HCT116 (cell line): ENCODE measurements around the gene TRIM39. TPM values are rescaled to one million over a fixed set of nuclear protein-coding genes. Genes with fewer than 3 reads are reported as not detected.

ENCODE experiments used
- ATAC-seq: fragments of 200-7000 bp; cut with Tn5 transposase; 2 replicates; pipeline ENCODE4 v1.9.1; 2020; ENCODE audit warnings: mild to moderate bottlenecking, moderate library complexity
- BruUV-seq: library from RNA; stranded (reverse); fragments of 400-500 nt; replicated peaks from 2 replicates; lab custom pipeline; 2021; lab: Mats Ljungman, UMichigan
- CTCF ChIA-PET: fragments of 300-600 bp; sonication (Branson Sonifier 250); formaldehyde crosslinking; loops from one replicate; lab custom pipeline; 2021; ENCODE audit warnings: antibody characterized with exemption; lab: Charles Lee
- POLR2A ChIA-PET: fragments of 300-600, 350-600 bp; sonication (Branson Sonifier 250); formaldehyde crosslinking; loops from one replicate; lab custom pipeline; 2021; ENCODE audit warnings: antibody characterized with exemption; lab: Charles Lee
- RAD21 ChIA-PET, 2 experiments: fragments of 300-600 bp; sonication (Branson Sonifier 250); formaldehyde crosslinking; loops; one replicate each; lab custom pipeline; 2023; ENCODE audit warnings: low total read pairs in 2 of 2; ENCODE audit not compliant: uncharacterized antibody in 2 of 2, unreplicated experiment in 2 of 2, low non-redundant PET in 1 of 2; lab: Charles Lee
- DNase-seq: peaks from one replicate; pipeline ENCODE4 v3.0.0-alpha.2; 2010; ENCODE audit warnings: low read depth, low spot score
- H2AFZ ChIP-seq: fragments of 200-600 bp; shearing (Covaris generic), sonication (generic); 2 replicates; pipeline ENCODE4 v1.6.1; 2017; ENCODE audit warnings: low read depth, mixed run types, mixed read lengths, antibody characterized with exemption, low read length; ENCODE audit not compliant: poor library complexity, severe bottlenecking
- H3K27ac ChIP-seq: 2 replicates; pipeline ENCODE4 v1.5.1; 2012; ENCODE audit warnings: low read depth, low read length
- H3K27me3 ChIP-seq: fragments of 200-600 bp; sonication (generic); 2 replicates; pipeline ENCODE4 v1.6.1; 2016; ENCODE audit warnings: mixed run types, low read length, mixed read lengths; ENCODE audit not compliant: insufficient read depth
- H3K36me3 ChIP-seq, 2 experiments: fragments of 200-500 bp in 1 of 2; fragments of 200-600 bp in 1 of 2; sonication (Bioruptor generic) in 1 of 2; sonication (generic) in 1 of 2; 2 replicates each; pipeline versions ENCODE4 v1.5.1 to v1.6.1; 2014 to 2016; ENCODE audit warnings: low read length in 2 of 2, inconsistent platforms in 1 of 2, mixed read lengths in 1 of 2, mixed run types in 1 of 2; ENCODE audit not compliant: insufficient read depth in 2 of 2, control insufficient read depth in 1 of 2
- H3K4me1 ChIP-seq, 2 experiments: fragments of 200-600 bp in 1 of 2; sonication (generic) in 1 of 2; 2 replicates each; pipeline versions ENCODE4 v1.5.1 to v1.6.1; 2012 to 2017; ENCODE audit warnings: low read length in 2 of 2, inconsistent platforms in 1 of 2, mild to moderate bottlenecking in 1 of 2, mixed read lengths in 1 of 2, mixed run types in 1 of 2, moderate library complexity in 1 of 2; ENCODE audit not compliant: insufficient read depth in 2 of 2, control insufficient read depth in 1 of 2
- H3K4me2 ChIP-seq: fragments of 200-600 bp; sonication (generic); 2 replicates; pipeline ENCODE4 v1.6.1; 2017; ENCODE audit warnings: mixed run types, low read length, mixed read lengths
- H3K4me3 ChIP-seq, 2 experiments: fragments of 200-600 bp in 1 of 2; sonication (generic) in 1 of 2; replicated peaks in 1 of 2; 2 replicates each; pipeline ENCODE4 v1.5.1; 2011 to 2016; ENCODE audit warnings: low read length in 2 of 2, control low read depth in 1 of 2, low read depth in 1 of 2, mild to moderate bottlenecking in 1 of 2, mixed read lengths in 1 of 2, mixed run types in 1 of 2
- H3K79me2 ChIP-seq: fragments of 200-600 bp; sonication (generic); 2 replicates; pipeline ENCODE4 v1.6.1; 2017; ENCODE audit warnings: mild to moderate bottlenecking, mixed run types, low read length, moderate library complexity, mixed read lengths; ENCODE audit not compliant: insufficient read depth
- H3K9ac ChIP-seq: fragments of 200-600 bp; sonication (generic); 2 replicates; pipeline ENCODE4 v1.6.1; 2016; ENCODE audit warnings: low read length, mixed read lengths
- H3K9me2 ChIP-seq: fragments of 200-600 bp; sonication (generic), shearing (Covaris generic); 2 replicates; pipeline ENCODE4 v1.6.1; 2017; ENCODE audit warnings: mixed run types, mild to moderate bottlenecking, moderate library complexity; ENCODE audit not compliant: insufficient read depth
- H3K9me3 ChIP-seq, 2 experiments: fragments of 200-500 bp in 1 of 2; fragments of 200-600 bp in 1 of 2; sonication (Bioruptor generic) in 1 of 2; sonication (generic) in 1 of 2; 2 replicates each; pipeline ENCODE4 v1.6.1; 2014 to 2017; ENCODE audit warnings: low read length in 2 of 2, mixed read lengths in 2 of 2, inconsistent platforms in 1 of 2, low read depth in 1 of 2, mild to moderate bottlenecking in 1 of 2, mixed run types in 1 of 2, moderate library complexity in 1 of 2; ENCODE audit not compliant: control insufficient read depth in 1 of 2, insufficient read depth in 1 of 2
- H4K20me1 ChIP-seq: fragments of 200-600 bp; sonication (generic), shearing (Covaris generic); 2 replicates; pipeline ENCODE4 v1.6.1; 2017; ENCODE audit warnings: mixed run types, mild to moderate bottlenecking, moderate library complexity; ENCODE audit not compliant: insufficient read depth
- CBX3 ChIP-seq: IDR thresholded peaks from 2 replicates; pipeline ENCODE4 v1.6.1; 2012; ENCODE audit warnings: low read depth
- EZH2 ChIP-seq: fragments of 200-600 bp; sonication (generic); IDR thresholded peaks from 2 replicates; pipeline ENCODE4 v1.6.1; 2017; ENCODE audit warnings: antibody characterized with exemption, mixed run types
- SRF ChIP-seq: IDR thresholded peaks from 2 replicates; pipeline ENCODE4 v1.6.1; 2012; ENCODE audit warnings: low read depth
- ZFX ChIP-seq: fragments of 450-650 bp; IDR thresholded peaks from 2 replicates; pipeline ENCODE4 v1.6.1; 2017
- intact Hi-C: fragments of 100-400 bp; cut with micrococcal nuclease; formaldehyde crosslinking; loops from 2 replicates; pipeline ENCODE4 v1.10.0; 2022
- total RNA-seq: library from RNA; stranded (reverse); gene quantifications from one replicate; pipeline ENCODE4 v1.2.1, GENCODE V29; 2021; ENCODE audit not compliant: unreplicated experiment

TRIM39 gene
- total RNA-seq, 1 experiment from 2014 or later, result 11.2 TPM

DNA sequence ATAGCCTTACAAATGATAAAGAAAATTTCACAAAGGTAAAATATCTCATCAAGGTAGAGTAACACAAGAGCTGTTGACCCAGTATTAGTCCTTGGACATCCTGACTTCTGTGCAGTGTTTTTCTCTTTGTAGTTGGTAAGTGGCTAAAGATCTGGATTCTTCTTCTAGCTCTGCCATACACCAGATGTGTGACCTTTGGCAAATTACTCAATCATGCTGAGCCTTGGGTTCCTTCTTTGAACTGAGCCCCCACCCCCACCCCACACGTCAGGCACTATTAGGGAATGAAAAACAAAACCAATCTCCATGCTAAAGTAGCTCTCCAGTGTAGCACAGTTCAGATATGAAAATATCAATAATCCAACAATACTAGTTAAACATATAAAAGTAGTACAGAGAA lies 15.1 kb upstream of the TRIM39 start:
- POLR2A ChIA-PET, result no interaction called here
- intact Hi-C loops, result no loop called here
- RAD21 ChIA-PET, result no interaction called here
- DNase-seq (no peak), ATAC-seq (no peak)
- no peak for TF ChIP-seq CBX3
- Histone ChIP-seq H3K4me3 (no peak overlapping the region), H3K9me3 (no peaks in the 10 kb centered on the region), H3K4me2 (no peak overlapping the region), H4K20me1 (peaks cover 5% of the 10 kb centered on the region; the same call in 1 of the 2 replicates), H3K4me1 (no peaks in the 10 kb centered on the region), H2AFZ (no peak overlapping the region), H3K79me2 (peaks cover 96% of the 10 kb centered on the region), H3K9ac (no peak overlapping the region), H3K27ac (no peak overlapping the region), H3K9me2 (no peaks in the 10 kb centered on the region), H3K27me3 (no peaks in the 10 kb centered on the region), H3K36me3 (peaks cover 24 to 29% of the 10 kb centered on the region in 2 experiments; a peak in 2 of 4 replicates)
- BruUV-seq, result no TSS peak
- CTCF ChIA-PET, result no interaction called here

- intact Hi-C loops, result no loop called here
- no peak overlapping the region for H2AFZ ChIP-seq
- no peak overlapping the region for H3K9ac ChIP-seq
- TF ChIP-seq SRF (no peak), ZFX (no peak), EZH2 (no peak)
- H3K9me2 ChIP-seq, result no peaks in the 10 kb centered on the region
- ChIA-PET CTCF (no interaction called here), POLR2A (no interaction called here), RAD21 (no interaction called here)
- no peaks in the 10 kb centered on the region for H3K27me3 ChIP-seq
- H3K4me1 ChIP-seq, result no peaks in the 10 kb centered on the region
- no peak for DNase-seq
- no peak overlapping the region for H3K4me3 ChIP-seq
- peaks cover 11% of the 10 kb centered on the region; the same call in 1 of the 2 replicates for H4K20me1 ChIP-seq
- no peak overlapping the region for H3K27ac ChIP-seq
- peaks cover 96% of the 10 kb centered on the region for H3K79me2 ChIP-seq
- H3K36me3 ChIP-seq, result peaks cover 24 to 29% of the 10 kb centered on the region in 2 experiments; a peak in 2 of 4 replicates
- ATAC-seq, result no peak
- no TSS peak for BruUV-seq
- H3K9me3 ChIP-seq, result no peaks in the 10 kb centered on the region
- no peak overlapping the region for H3K4me2 ChIP-seq
Observed at GRCh38 chr6:30312266-30312665, 14.5 kb upstream of the TRIM39 start.
